WERI-Rb-1 (cell line): ENCODE measurements around the gene QKI.

Source experiments
- DNase-seq: peaks from one replicate; pipeline ENCODE4 v3.0.0-alpha.2; 2020
- H3K27ac ChIP-seq: fragments of 250-450 bp; sonication (Bioruptor Pico); 2 replicates; pipeline ENCODE4 v1.5.1; 2020; ENCODE audit warnings: mild to moderate bottlenecking, moderate library complexity
- H3K27me3 ChIP-seq: fragments of 250-450 bp; sonication (Bioruptor Pico); 2 replicates; pipeline ENCODE4 v1.5.1; 2021; ENCODE audit warnings: mild to moderate bottlenecking, low read depth, moderate library complexity; ENCODE audit not compliant: insufficient read depth, severe bottlenecking
- H3K36me3 ChIP-seq: fragments of 250-450 bp; sonication (Bioruptor Pico); 2 replicates; pipeline ENCODE4 v1.5.1; 2020; ENCODE audit warnings: mild to moderate bottlenecking, moderate library complexity
- H3K4me3 ChIP-seq: 2 replicates; pipeline ENCODE4 v1.5.1; 2011; ENCODE audit warnings: low read depth, mild to moderate bottlenecking, control low read depth, low read length
- H3K9me3 ChIP-seq: fragments of 250-450 bp; sonication (Bioruptor Pico); 2 replicates; pipeline ENCODE4 v1.5.1; 2021; ENCODE audit warnings: mild to moderate bottlenecking, moderate library complexity; ENCODE audit not compliant: severe bottlenecking
- TF ChIP-seq, protein P1 (sequence below): IDR thresholded peaks from 2 replicates; pipeline ENCODE4 v1.5.1; 2011; ENCODE audit warnings: low read depth, mild to moderate bottlenecking, control low read depth, inconsistent platforms, low read length

The QKI gene

DNA sequence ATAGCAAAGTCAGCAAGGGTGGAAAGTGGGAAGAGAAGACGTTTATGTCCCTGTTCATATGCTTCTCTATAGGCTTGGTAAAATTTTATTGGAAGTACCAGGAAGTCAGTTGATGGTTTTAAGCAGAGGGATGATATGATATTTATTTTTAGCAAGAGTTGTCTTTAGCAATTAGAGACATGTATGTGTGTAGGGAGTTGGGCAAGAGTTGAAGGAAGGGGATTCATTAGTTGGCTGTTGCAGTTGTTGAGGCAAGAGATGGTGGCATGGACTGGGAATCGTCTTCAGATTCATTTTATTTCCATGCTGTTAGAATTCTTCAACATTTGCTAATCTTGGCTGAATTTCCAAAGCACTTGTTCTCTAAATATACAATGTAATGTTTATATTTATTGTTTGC lies 85.6 kb downstream of the QKI start:
- no peak for DNase-seq
- no peak overlapping the region for H3K4me3 ChIP-seq

DNA sequence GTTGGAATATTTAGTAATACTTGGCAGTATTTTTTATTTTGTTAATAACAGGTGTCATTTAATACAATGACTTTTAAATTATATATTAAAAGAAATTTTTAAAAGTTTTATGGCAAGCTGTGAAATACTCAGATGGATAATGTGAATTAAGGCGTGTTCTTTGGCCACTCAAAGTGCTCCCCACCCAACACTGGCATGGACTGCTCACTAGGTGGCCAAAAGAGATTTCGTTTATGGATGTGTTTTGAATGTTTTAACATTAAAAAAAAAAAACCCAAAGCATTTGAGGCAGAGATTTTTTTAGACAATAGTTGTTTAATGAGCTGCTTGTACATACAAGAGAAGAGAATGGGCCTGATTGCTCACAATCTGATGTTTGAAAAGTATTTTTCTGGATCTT lies 86.5 kb downstream of the QKI start:
- Histone ChIP-seq H3K4me3 (no peak overlapping the region), H3K27ac (no peak overlapping the region), H3K27me3 (no peaks in the 10 kb centered on the region), H3K36me3 (no peaks in the 10 kb centered on the region), H3K9me3 (peaks cover 6% of the 10 kb centered on the region)
- DNase-seq = no peak
- TF ChIP-seq, protein P1, sequence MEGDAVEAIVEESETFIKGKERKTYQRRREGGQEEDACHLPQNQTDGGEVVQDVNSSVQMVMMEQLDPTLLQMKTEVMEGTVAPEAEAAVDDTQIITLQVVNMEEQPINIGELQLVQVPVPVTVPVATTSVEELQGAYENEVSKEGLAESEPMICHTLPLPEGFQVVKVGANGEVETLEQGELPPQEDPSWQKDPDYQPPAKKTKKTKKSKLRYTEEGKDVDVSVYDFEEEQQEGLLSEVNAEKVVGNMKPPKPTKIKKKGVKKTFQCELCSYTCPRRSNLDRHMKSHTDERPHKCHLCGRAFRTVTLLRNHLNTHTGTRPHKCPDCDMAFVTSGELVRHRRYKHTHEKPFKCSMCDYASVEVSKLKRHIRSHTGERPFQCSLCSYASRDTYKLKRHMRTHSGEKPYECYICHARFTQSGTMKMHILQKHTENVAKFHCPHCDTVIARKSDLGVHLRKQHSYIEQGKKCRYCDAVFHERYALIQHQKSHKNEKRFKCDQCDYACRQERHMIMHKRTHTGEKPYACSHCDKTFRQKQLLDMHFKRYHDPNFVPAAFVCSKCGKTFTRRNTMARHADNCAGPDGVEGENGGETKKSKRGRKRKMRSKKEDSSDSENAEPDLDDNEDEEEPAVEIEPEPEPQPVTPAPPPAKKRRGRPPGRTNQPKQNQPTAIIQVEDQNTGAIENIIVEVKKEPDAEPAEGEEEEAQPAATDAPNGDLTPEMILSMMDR = no peak

More for the DNA sequence above, 85.6 kb downstream of the QKI start:
- Histone ChIP-seq H3K9me3 (peaks cover 6% of the 10 kb centered on the region), H3K27ac (no peak overlapping the region), H3K27me3 (no peaks in the 10 kb centered on the region), H3K36me3 (no peaks in the 10 kb centered on the region)
- TF ChIP-seq, protein P1 = no peak

DNA sequence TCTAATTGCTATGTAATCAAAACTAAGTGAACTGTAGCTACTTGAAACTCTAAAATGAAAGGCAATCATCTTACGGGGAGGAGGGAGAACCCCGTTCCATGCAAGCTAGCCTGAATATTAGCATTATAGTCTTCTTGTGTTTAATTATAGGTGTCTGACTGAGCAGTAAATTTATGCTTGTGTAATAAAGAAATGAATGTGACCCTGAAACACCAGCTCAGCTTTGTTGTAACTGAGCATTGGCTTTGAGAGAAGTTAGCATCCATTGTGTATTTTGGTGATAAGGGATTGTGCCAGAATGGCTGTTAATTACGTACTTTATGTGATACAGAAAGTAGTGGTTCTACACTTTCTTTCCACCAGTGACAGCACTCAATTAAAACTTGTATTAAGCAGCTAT lies 86.9 kb downstream of the QKI start:
- no peak overlapping the region for H3K27ac ChIP-seq
- peaks cover 6% of the 10 kb centered on the region for H3K9me3 ChIP-seq
- DNase-seq = no peak
- no peaks in the 10 kb centered on the region for H3K36me3 ChIP-seq
- H3K4me3 ChIP-seq = no peak overlapping the region
- TF ChIP-seq, protein P1 = no peak
- H3K27me3 ChIP-seq = no peaks in the 10 kb centered on the region

DNA sequence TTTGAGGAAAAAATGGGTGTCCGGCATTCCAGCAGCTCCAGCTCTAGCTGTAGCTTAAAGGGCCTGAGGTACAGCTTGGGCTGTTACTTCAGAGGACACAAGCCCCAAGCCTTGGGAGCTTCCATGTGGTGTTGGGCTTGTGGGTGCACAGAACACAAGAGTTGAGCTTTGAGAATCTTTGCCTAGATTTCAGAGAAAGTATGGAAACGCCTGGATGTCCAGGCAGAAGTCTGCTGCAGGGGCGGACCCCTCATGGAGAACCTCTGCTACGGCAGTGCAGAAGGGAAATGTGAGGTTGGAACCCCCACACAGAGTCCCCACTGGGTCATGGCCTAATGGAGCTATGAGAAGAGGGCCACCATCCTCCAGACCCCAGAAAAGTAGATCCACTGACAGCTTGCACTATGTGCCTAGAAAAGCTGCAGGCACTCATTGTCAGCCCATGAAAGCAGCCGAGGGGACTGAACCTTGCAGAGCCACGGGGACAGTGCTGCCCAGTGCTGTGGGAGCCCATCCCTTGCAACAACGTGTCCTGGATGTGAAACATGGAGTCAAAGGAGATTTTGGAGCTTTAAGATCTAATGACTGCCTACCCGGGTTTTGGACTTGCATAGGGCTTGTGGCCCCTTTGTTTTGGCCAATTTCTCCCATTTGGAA lies 90.6 kb downstream of the QKI start:
- H3K4me3 ChIP-seq = no peak overlapping the region
- H3K27ac ChIP-seq = no peak overlapping the region
- H3K27me3 ChIP-seq = no peaks in the 10 kb centered on the region
- DNase-seq = no peak
- peaks cover 6% of the 10 kb centered on the region for H3K9me3 ChIP-seq
- H3K36me3 ChIP-seq = no peaks in the 10 kb centered on the region
- TF ChIP-seq, protein P1 = no peak

DNA sequence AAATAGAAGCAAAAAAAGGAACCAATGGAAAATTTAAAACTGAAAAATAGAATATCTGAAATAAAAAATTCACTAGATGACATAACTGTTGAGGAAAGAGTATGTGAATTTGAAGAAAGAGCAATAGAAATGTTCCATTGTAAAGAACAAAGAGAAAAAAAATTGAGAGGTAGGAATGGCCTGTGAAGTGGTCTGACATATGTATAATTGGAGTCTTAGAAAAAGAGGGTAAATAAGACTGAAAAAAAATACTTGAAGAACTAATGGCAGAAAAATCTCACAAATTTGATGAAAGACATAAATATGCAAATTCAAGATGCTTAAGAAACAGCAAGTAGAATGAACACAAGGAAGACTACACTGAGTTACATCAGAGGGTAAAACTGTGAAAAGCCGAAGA lies 93.4 kb downstream of the QKI start:
- Histone ChIP-seq H3K36me3 (no peaks in the 10 kb centered on the region), H3K27me3 (no peaks in the 10 kb centered on the region), H3K4me3 (no peak overlapping the region), H3K9me3 (peaks cover 6% of the 10 kb centered on the region), H3K27ac (no peak overlapping the region)
- TF ChIP-seq, protein P1 = no peak
- no peak for DNase-seq

DNA sequence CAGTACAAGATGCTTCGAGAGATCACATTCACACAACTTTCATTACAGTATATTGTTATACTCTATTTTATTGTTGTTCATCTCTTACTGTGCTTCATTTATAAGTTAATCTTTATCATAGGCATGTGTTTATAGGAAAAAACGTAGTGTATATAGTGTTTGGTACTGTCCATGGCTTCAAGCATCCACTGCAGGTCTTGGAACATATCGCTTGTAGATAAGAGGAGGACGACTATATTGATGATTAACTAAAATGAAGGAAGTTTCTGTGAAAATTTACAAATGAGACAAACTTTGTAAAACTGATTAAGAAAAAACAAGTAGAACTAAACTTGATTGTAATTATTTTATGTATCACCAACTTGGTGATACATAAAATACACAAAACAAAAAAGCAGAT lies 98.5 kb downstream of the QKI start:
- TF ChIP-seq, protein P1 = no peak
- DNase-seq = no peak
- Histone ChIP-seq H3K4me3 (no peak overlapping the region), H3K27ac (no peak overlapping the region), H3K9me3 (no peaks in the 10 kb centered on the region), H3K27me3 (no peaks in the 10 kb centered on the region), H3K36me3 (no peaks in the 10 kb centered on the region)
